ENCODE measurements around the gene IRGQ. TPM values are rescaled to one million over a fixed set of nuclear protein-coding genes. Genes with fewer than 3 reads are reported as not detected.
A peak's percentile ranks its signal among the peaks of the same experiment; 100 is the strongest.
"Not testable (repeated sequence)": the region's sequence is repeated elsewhere in the genome, so short reads cannot be mapped to it uniquely, and the experiment has no call there.

The IRGQ gene
- total RNA-seq, 1 donor from 2014 or later, result 21.1 TPM

DNA sequence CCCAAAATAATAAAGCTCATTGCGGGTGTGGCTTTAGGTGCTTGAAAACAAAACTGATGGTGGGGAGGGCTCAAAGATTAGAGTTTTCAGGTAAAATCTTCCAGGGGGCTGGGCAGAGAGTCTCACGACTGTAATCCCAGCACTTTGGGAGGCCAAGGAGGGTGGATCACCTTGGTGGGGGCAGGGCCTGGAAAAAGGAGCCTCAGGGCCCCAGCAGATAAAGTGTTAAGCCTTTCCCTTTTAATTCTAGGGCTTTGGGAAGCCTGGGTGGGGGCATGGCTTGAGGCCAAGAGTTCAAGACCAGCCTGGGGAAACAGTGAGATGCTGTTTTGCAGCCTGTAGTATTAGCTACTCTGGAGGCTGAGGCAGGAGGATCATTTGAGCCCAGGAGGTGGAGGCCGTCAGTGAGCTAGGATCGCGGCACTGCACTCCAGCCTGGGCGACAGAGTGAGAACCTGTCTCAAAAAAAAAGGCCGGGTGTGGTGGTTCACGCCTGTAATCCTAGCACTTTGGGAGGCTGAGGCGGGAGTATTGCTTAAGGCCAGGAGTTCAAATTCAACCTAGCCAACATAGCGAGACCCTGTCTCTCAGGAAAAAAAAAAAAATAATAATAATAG lies 1.7 kb downstream of the IRGQ start:
- Histone ChIP-seq H3K36me3 (peaks cover 56% of the 10 kb centered on the region), H3K27ac (peak overlapping the region; percentile 99), H3K4me1 (peaks cover 41% of the 10 kb centered on the region), H3K27me3 (ENCODE audit: low read depth) (no peaks in the 10 kb centered on the region), H3K4me3 (peak overlapping the region; percentile 77), H3K9me3 (no peaks in the 10 kb centered on the region)
- TF ChIP-seq, protein P1, sequence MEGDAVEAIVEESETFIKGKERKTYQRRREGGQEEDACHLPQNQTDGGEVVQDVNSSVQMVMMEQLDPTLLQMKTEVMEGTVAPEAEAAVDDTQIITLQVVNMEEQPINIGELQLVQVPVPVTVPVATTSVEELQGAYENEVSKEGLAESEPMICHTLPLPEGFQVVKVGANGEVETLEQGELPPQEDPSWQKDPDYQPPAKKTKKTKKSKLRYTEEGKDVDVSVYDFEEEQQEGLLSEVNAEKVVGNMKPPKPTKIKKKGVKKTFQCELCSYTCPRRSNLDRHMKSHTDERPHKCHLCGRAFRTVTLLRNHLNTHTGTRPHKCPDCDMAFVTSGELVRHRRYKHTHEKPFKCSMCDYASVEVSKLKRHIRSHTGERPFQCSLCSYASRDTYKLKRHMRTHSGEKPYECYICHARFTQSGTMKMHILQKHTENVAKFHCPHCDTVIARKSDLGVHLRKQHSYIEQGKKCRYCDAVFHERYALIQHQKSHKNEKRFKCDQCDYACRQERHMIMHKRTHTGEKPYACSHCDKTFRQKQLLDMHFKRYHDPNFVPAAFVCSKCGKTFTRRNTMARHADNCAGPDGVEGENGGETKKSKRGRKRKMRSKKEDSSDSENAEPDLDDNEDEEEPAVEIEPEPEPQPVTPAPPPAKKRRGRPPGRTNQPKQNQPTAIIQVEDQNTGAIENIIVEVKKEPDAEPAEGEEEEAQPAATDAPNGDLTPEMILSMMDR (IDR thresholded peaks at IDR 0.05), result no peak
- DNase-seq (no peak), ATAC-seq (no peak)
- intact Hi-C loops (cut with DNase I), result no loop called here

DNA sequence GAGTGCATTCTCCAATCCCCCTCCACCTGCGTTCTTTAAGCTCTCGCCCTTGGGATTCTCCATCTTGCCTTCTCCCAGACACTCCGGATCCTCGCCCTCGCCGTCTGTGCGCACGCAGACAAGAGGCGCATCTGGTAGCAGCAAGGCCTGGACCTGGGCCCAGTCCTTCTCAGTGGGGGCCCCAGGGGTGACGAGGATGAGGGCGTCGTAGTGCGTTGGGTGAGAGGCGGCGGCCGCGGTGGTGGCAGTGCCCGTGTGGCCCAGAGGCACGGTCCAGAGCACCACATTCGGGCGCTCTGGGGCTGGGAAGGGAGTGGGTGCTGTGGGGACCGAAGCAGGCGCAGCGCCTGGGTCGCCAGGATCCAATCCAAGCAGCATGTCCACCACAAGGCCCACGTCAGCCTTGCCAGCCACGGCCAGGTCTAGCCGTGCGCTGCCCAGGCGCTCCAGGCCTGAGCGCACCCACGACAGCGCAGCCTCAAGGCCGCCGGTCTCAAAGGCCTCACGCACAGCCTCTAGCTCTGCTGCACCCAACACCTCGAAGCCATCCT lies 3.1 kb downstream of the IRGQ start:
- no peak for DNase-seq
- no peak for ATAC-seq
- Histone ChIP-seq H3K4me3 (no peak overlapping the region), H3K27me3 (ENCODE audit: low read depth) (no peaks in the 10 kb centered on the region), H3K4me1 (peaks cover 35% of the 10 kb centered on the region), H3K27ac (no peak overlapping the region), H3K9me3 (no peaks in the 10 kb centered on the region), H3K36me3 (peaks cover 51% of the 10 kb centered on the region)
- intact Hi-C loops (cut with DNase I), result no loop called here
- TF ChIP-seq, protein P1 (IDR thresholded peaks at IDR 0.05), result no peak

DNA sequence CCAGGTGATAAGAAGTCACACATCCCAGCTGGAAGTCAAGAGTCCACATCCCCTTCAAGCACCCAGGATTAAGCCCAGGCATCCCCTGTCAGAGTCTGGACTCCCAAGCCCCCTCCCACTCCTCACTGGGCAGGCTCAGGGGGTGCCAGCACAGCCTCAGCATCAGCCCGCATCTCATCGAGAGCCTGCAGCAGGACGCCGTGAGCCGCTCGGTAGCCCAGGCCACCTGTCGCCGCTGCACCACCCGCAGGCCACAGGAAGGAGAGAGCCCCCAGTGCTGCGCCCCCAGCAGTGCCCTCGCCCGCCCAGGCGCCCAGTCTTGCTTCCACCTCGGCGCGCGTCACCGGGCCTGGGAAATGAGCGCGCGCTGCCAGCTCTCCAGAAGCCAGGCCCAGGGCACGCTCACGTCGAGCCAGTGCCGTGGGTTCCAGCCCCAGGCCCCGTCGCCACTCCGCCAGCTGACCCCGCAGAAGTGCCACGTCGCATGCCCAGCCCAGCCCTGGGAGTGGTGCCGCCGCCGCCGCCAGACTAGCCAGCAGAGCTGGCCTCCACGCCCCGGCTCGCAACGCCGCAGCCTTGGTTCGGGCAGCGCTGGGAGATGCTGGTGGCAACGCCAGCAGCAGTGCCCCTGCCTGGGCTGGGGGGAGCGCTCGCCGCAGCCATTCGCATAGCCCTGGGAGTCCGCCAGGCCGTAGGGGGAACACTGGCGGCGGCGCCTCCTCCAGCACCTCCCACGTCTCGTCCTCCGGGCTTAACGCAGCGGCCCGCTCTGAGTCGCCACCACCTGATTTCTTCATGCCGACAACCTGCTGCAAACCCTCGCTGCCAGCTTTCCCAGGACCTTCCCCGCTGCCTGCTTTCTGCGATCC lies 3.8 kb downstream of the IRGQ start:
- TF ChIP-seq, protein P1 (IDR thresholded peaks at IDR 0.05), result no peak
- H3K27me3 ChIP-seq (ENCODE audit: low read depth), result no peaks in the 10 kb centered on the region
- intact Hi-C loops (cut with DNase I), result no loop called here
- DNase-seq (no peak), ATAC-seq (no peak)
- peaks cover 51% of the 10 kb centered on the region for H3K36me3 ChIP-seq
- H3K9me3 ChIP-seq, result no peaks in the 10 kb centered on the region
- H3K4me3 ChIP-seq, result no peak overlapping the region
- H3K4me1 ChIP-seq, result peaks cover 28% of the 10 kb centered on the region
- no peak overlapping the region for H3K27ac ChIP-seq

DNA sequence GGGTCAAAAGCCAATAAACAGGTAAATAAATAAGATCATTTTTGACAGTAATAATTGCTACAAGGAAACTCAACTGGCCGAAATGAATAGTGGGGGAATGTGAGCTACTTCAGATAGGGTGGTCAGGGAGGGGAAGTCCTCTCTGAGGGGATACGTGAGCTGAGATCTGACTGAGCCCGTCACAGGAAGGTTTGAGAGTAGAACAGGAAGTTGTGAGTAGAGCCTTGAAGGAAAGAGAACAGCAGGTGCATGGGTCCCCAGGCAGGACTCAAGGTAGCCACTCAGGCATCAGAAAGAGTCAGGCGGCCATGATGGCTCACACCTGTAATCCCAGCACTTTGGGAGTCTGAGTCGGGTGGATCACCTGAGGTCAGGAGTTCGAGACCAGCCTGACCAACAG lies 6.3 kb downstream of the IRGQ start:
- Histone ChIP-seq H3K36me3 (peaks cover 51% of the 10 kb centered on the region), H3K9me3 (no peaks in the 10 kb centered on the region), H3K4me1 (peaks cover 13% of the 10 kb centered on the region), H3K27me3 (ENCODE audit: low read depth) (no peaks in the 10 kb centered on the region), H3K27ac (no peak overlapping the region), H3K4me3 (no peak overlapping the region)
- ATAC-seq, result no peak
- no peak for DNase-seq
- intact Hi-C loops (cut with DNase I), result no loop called here
- TF ChIP-seq, protein P1 (IDR thresholded peaks at IDR 0.05), result no peak

DNA sequence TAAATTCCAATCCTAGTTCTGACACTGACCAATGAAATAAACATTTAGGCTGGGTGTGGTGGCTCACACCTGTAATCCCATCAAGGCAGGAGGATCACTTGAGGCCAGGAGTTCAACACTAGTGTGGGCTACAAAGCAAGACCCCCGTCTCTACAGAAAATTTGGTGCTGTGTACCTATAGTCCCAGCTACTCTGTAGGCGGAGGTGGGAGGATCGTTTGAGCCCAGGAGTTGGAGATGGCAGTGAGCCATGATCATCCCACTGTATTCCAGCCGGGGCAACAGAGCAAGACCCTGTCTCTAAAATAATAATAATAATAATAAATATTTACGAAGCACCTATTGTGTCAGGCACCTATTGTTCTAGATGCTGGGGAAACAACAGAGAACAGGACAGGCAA lies 6.7 kb downstream of the IRGQ start:
- TF ChIP-seq, protein P1 (IDR thresholded peaks at IDR 0.05), result no peak
- Histone ChIP-seq H3K4me1 (peaks cover 9% of the 10 kb centered on the region), H3K36me3 (peaks cover 49% of the 10 kb centered on the region), H3K27me3 (ENCODE audit: low read depth) (no peaks in the 10 kb centered on the region), H3K27ac (no peak overlapping the region), H3K9me3 (no peaks in the 10 kb centered on the region), H3K4me3 (no peak overlapping the region)
- ATAC-seq (no peak), DNase-seq (no peak)
- intact Hi-C loops (cut with DNase I), result no loop called here

DNA sequence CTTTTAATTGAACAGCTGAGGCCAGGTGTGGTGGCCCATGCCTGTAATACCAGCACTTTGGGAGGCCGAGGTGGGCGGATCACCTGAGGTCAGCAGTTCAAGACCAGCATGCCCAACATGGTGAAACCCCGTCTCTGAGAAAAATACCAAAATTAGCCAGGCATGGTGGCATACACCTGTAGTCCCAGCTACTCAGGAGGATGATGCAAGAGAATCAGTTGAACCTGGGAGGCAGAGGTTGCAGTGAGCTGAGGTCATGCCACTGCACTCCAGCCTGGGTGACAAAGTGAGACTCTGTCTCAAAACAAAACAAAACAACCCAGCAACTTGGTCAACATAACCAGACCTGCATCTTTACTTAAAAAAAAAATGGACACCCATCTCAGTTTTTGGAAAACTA lies 8.9 kb downstream of the IRGQ start:
- ATAC-seq; H3K9me3 ChIP-seq; H3K27ac ChIP-seq; H3K4me1 ChIP-seq; intact Hi-C loops (cut with DNase I); H3K27me3 ChIP-seq (ENCODE audit: low read depth); DNase-seq; H3K4me3 ChIP-seq: not testable (repeated sequence)
- peaks cover 27% of the 10 kb centered on the region for H3K36me3 ChIP-seq
